ENCODE measurements around the gene LUZP4. TPM values are rescaled to one million over a fixed set of nuclear protein-coding genes. Genes with fewer than 3 reads are reported as not detected.

Gene LUZP4
- total RNA-seq, 4 donors from 2014 or later: not detected

DNA sequence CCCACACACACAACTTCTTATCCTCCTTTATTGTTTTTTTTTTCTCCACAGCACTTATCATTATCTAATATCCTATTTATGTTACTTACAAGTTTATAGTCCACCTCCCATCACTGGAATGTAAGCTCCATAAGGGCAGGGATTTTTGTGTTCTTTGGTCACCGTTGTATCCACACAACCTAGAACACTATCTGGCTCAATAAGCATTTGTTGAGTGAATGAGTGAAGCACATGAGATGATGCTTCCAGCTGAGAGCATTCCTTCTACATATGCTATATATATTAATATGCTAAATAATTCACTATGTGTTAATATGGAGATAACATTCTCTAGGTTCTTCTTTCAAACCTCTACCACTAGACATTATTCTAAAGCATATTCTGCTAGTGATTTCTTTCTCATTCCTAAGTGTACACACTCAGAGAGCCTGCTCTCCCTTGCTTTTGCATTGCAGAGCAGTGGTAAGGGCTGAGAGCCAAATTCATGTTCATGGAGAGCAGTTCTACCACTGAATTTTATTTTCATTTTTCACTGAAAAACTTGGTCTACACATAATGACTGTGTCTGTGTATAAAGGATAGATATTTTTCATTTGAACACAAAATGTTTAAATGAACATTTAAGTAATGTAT lies 20.3 kb upstream of the LUZP4 start:
- WGBS, 2 donors: 70 to 100% methylated on average over 1 of the region's 1 CpG

DNA sequence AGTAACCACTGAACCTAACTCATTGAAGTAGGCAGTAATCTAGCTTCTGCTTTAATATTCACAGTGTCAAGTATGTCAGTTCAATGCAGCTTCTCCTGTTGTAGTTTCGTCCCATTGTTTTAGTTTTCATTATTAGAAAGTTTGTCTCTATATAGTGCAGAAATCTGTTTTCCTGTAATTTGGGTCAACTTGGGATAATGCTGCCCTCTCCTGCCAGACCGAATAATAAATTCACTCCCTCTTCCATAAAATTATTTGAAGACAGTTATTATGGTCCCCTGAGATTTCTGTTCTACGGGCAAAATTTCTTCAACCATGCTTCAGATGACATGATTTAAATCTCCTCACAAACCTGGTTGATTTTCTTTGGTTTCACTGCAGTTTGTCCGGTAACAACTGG lies 4.6 kb upstream of the LUZP4 start:
- no peak for DNase-seq
- Histone ChIP-seq H3K36me3 (no peaks in the 10 kb centered on the region), H3K27ac (no peak overlapping the region), H3K27me3 (no peaks in the 10 kb centered on the region), H3K4me1 (no peaks in the 10 kb centered on the region), H3K9me3 (no peaks in the 10 kb centered on the region), H3K4me3 (no peak overlapping the region)
- intact Hi-C loops (cut with DNase I): no loop called here
- no peak for TF ChIP-seq POLR2A (IDR thresholded peaks at IDR 0.05)
- TF ChIP-seq, protein P1, sequence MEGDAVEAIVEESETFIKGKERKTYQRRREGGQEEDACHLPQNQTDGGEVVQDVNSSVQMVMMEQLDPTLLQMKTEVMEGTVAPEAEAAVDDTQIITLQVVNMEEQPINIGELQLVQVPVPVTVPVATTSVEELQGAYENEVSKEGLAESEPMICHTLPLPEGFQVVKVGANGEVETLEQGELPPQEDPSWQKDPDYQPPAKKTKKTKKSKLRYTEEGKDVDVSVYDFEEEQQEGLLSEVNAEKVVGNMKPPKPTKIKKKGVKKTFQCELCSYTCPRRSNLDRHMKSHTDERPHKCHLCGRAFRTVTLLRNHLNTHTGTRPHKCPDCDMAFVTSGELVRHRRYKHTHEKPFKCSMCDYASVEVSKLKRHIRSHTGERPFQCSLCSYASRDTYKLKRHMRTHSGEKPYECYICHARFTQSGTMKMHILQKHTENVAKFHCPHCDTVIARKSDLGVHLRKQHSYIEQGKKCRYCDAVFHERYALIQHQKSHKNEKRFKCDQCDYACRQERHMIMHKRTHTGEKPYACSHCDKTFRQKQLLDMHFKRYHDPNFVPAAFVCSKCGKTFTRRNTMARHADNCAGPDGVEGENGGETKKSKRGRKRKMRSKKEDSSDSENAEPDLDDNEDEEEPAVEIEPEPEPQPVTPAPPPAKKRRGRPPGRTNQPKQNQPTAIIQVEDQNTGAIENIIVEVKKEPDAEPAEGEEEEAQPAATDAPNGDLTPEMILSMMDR (IDR thresholded peaks at IDR 0.05): no peak
- 31 to 42% methylated on average over 3 to 4 of the region's 4 CpGs for WGBS, 2 donors

More for the DNA sequence above, 20.3 kb upstream of the LUZP4 start:
- TF ChIP-seq POLR2A (IDR thresholded peaks at IDR 0.05): no peak
- TF ChIP-seq, protein P1 (IDR thresholded peaks at IDR 0.05): no peak
- Histone ChIP-seq H3K27me3 (no peaks in the 10 kb centered on the region), H3K27ac (no peak overlapping the region), H3K4me1 (no peaks in the 10 kb centered on the region), H3K36me3 (no peaks in the 10 kb centered on the region), H3K4me3 (no peak overlapping the region), H3K9me3 (no peaks in the 10 kb centered on the region)
- intact Hi-C loops (cut with DNase I): no loop called here
- DNase-seq: no peak

- Histone ChIP-seq H3K36me3 (no peaks in the 10 kb centered on the region), H3K9me3 (no peaks in the 10 kb centered on the region), H3K27me3 (no peaks in the 10 kb centered on the region), H3K27ac (no peak overlapping the region), H3K4me3 (no peak overlapping the region), H3K4me1 (no peaks in the 10 kb centered on the region)
- 65 to 67% methylated on average over 1 of the region's 1 CpG for WGBS, 2 donors
- no peak for DNase-seq
- intact Hi-C loops (cut with DNase I): no loop called here
- TF ChIP-seq, protein P1 (IDR thresholded peaks at IDR 0.05): no peak
- no peak for TF ChIP-seq POLR2A (IDR thresholded peaks at IDR 0.05)
Measured at GRCh38 chrX:115297189-115297588, 7.7 kb downstream of the LUZP4 start.

- H3K27ac ChIP-seq: no peak overlapping the region
- H3K4me3 ChIP-seq: no peak overlapping the region
- no peaks in the 10 kb centered on the region for H3K36me3 ChIP-seq
- intact Hi-C loops (cut with DNase I): no loop called here
- peaks cover 0 to 3% (median 0%) of the 10 kb centered on the region in 4 donors for H3K27me3 ChIP-seq
- DNase-seq: no peak
- TF ChIP-seq POLR2A (IDR thresholded peaks at IDR 0.05): no peak
- TF ChIP-seq, protein P1 (IDR thresholded peaks at IDR 0.05): no peak
- 23% methylated on average over 1 of the region's 1 CpG; no CpG with 5 or more reads in 1 of the 2 donors for WGBS, 2 donors
- H3K9me3 ChIP-seq: no peaks in the 10 kb centered on the region
- H3K4me1 ChIP-seq: no peaks in the 10 kb centered on the region
Measured at GRCh38 chrX:115311139-115311538, 21.6 kb downstream of the LUZP4 start.

- 50% methylated on average over 2 of the region's 19 CpGs; no CpG with 5 or more reads in 1 of the 2 donors for WGBS, 2 donors
- no peak for TF ChIP-seq POLR2A (IDR thresholded peaks at IDR 0.05)
- TF ChIP-seq, protein P1 (IDR thresholded peaks at IDR 0.05): no peak
- no peak for DNase-seq
Measured at GRCh38 chrX:115311601-115312001, 22.1 kb downstream of the LUZP4 start.

More at GRCh38 chrX:115311601-115312001, 22.1 kb downstream of the LUZP4 start:
- Histone ChIP-seq H3K4me1 (no peaks in the 10 kb centered on the region), H3K9me3 (no peaks in the 10 kb centered on the region), H3K27me3 (peaks cover 0 to 3% (median 0%) of the 10 kb centered on the region in 4 donors), H3K4me3 (no peak overlapping the region), H3K27ac (no peak overlapping the region), H3K36me3 (no peaks in the 10 kb centered on the region)
- intact Hi-C loops (cut with DNase I): no loop called here
